Panc1 (cell line): ENCODE results near the gene RRP9. TPM values are rescaled to one million over a fixed set of nuclear protein-coding genes. Genes with fewer than 3 reads are reported as not detected.

Experiments used
- ATAC-seq: fragments of 200-7000 bp; cut with Tn5 transposase; 2 replicates; pipeline ENCODE4 v1.9.1; 2020; ENCODE audit warnings: mild to moderate bottlenecking, moderate library complexity
- BruUV-seq: library from RNA; stranded (reverse); fragments of 400-500 nt; replicated peaks from 2 replicates; lab custom pipeline; 2021; lab: Mats Ljungman, UMichigan
- CTCF ChIA-PET: fragments of 300-600 bp; sonication (Branson Sonifier 250); formaldehyde crosslinking; loops from one replicate; lab custom pipeline; 2022; ENCODE audit warnings: antibody characterized with exemption; lab: Charles Lee
- POLR2A ChIA-PET: fragments of 300-600 bp; sonication (Branson Sonifier 250); formaldehyde crosslinking; loops from one replicate; lab custom pipeline; 2022; ENCODE audit warnings: antibody characterized with exemption; lab: Charles Lee
- DNase-seq: peaks from one replicate; pipeline ENCODE4 v3.0.0-alpha.2; 2010; ENCODE audit warnings: low read depth, low spot score
- H3K27ac ChIP-seq: 2 replicates; pipeline ENCODE4 v1.5.1; 2011; ENCODE audit warnings: mild to moderate bottlenecking, low read length, inconsistent platforms
- H3K27me3 ChIP-seq: fragments of 200-500 bp; sonication (Bioruptor generic); 2 replicates; pipeline ENCODE4 v1.6.0; 2014; ENCODE audit warnings: low read length, inconsistent platforms; ENCODE audit not compliant: control insufficient read depth, insufficient read depth
- H3K36me3 ChIP-seq: fragments of 200-500 bp; sonication (Bioruptor generic); 2 replicates; pipeline ENCODE4 v1.5.1; 2014; ENCODE audit warnings: inconsistent platforms, mild to moderate bottlenecking, low read length, moderate library complexity; ENCODE audit not compliant: control insufficient read depth, insufficient read depth
- H3K4me1 ChIP-seq: 2 replicates; pipeline ENCODE4 v1.5.1; 2011; ENCODE audit warnings: inconsistent platforms, mild to moderate bottlenecking, low read length, moderate library complexity; ENCODE audit not compliant: control insufficient read depth, insufficient read depth
- H3K4me3 ChIP-seq, 2 experiments: 2 replicates each; pipeline ENCODE4 v1.5.1; 2011 to 2012; ENCODE audit warnings: low read depth in 2 of 2, low read length in 2 of 2, mild to moderate bottlenecking in 2 of 2, inconsistent platforms in 1 of 2, moderate library complexity in 1 of 2
- H3K9me3 ChIP-seq: fragments of 200-500 bp; sonication (Bioruptor generic); 2 replicates; pipeline ENCODE4 v1.5.1; 2014; ENCODE audit warnings: low read depth, mild to moderate bottlenecking, inconsistent platforms, low read length, moderate library complexity; ENCODE audit not compliant: control insufficient read depth, insufficient read depth
- CTCF ChIP-seq: fragments of 450-650 bp; IDR thresholded peaks from 2 replicates; pipeline ENCODE4 v1.5.1; 2017; ENCODE audit warnings: mild to moderate bottlenecking
- POLR2AphosphoS5 ChIP-seq: IDR thresholded peaks from 2 replicates; pipeline ENCODE4 v1.6.1; 2012; ENCODE audit warnings: mild to moderate bottlenecking, low read depth, low read length, moderate library complexity
- REST ChIP-seq, 2 experiments: IDR thresholded peaks; 2 replicates each; pipeline ENCODE4 v1.6.1; 2011 to 2012; ENCODE audit warnings: low read depth in 2 of 2, control low read depth in 1 of 2, low read length in 1 of 2, mild to moderate bottlenecking in 1 of 2, moderate library complexity in 1 of 2; ENCODE audit not compliant: insufficient read depth in 1 of 2
- SIN3A ChIP-seq: IDR thresholded peaks from 2 replicates; pipeline ENCODE4 v1.6.1; 2012; ENCODE audit warnings: low read depth, mild to moderate bottlenecking, low read length, moderate library complexity, borderline replicate concordance; ENCODE audit not compliant: insufficient read depth
- TCF7L2 ChIP-seq: IDR thresholded peaks from 2 replicates; pipeline ENCODE4 v1.6.1; 2011; ENCODE audit warnings: mild to moderate bottlenecking, low read depth, low read length, inconsistent platforms
- in situ Hi-C: cut with HindIII; loops from 2 replicates; pipeline ENCODE4 v1.10.0; 2016; ENCODE audit warnings: low sequenced_read_pairs, low pct_unique_long_range_greater_than_20kb
- intact Hi-C: fragments of 100-400 bp; cut with micrococcal nuclease; formaldehyde crosslinking; loops from one replicate; pipeline ENCODE4 v1.10.0; 2022; ENCODE audit not compliant: unreplicated experiment
- total RNA-seq: library from RNA; stranded (reverse); gene quantifications from one replicate; pipeline ENCODE4 v1.2.1, GENCODE V29; 2021; ENCODE audit not compliant: unreplicated experiment

Gene RRP9
- total RNA-seq, 1 experiment from 2014 or later, result 54.5 TPM

GRCh38 chr3:51982838-51983577 is 41.3 kb upstream of the RRP9 start, which contains the start of gene ACY1:
ACY1 (plus strand) TSS chr3:51983535; CDS start chr3:51984065, 530 bp downstream.
- ChIA-PET POLR2A (interaction anchor here (0.7 to 1.1 kb wide), 3 partner anchors 8 to 74 kb away, joined by 3 to 4 read pairs (median 3); no protein-coding TSS in a partner anchor), CTCF (interaction anchor here (0.7 to 1.6 kb wide), 5 partner anchors 9 to 41 kb away, joined by 3 to 9 read pairs (median 3); partner anchors contain the start of genes ABHD14B and RRP9)
- ATAC-seq (peak; percentile 91), DNase-seq (no peak)
- H3K4me1 ChIP-seq, result peaks cover 12% of the 10 kb centered on the region
- H3K36me3 ChIP-seq, result no peaks in the 10 kb centered on the region
- intact Hi-C loops (no loop called here), in situ Hi-C loops (no loop called here)
- no peaks in the 10 kb centered on the region for H3K27me3 ChIP-seq
- no TSS peak for BruUV-seq
- peak within 1 kb of the TSS; percentile 63 to 73 for H3K4me3 ChIP-seq
- peak within 1 kb of the TSS; percentile 89 for H3K27ac ChIP-seq
- TF ChIP-seq TCF7L2, result no peak
- peak; percentile 48; the same call in 1 of the 2 replicates for TF ChIP-seq SIN3A
- peak; percentile 79 for TF ChIP-seq POLR2AphosphoS5
- no peaks in the 10 kb centered on the region for H3K9me3 ChIP-seq

- Histone ChIP-seq H3K4me3 (peak overlapping the region; percentile 63 to 73), H3K9me3 (no peaks in the 10 kb centered on the region), H3K27ac (peak overlapping the region; percentile 89), H3K27me3 (no peaks in the 10 kb centered on the region), H3K36me3 (no peaks in the 10 kb centered on the region), H3K4me1 (peaks cover 12% of the 10 kb centered on the region)
- ChIA-PET POLR2A (interaction anchor here (0.7 to 0.8 kb wide), 2 partner anchors 9 to 75 kb away, joined by 3 to 4 read pairs; no protein-coding TSS in a partner anchor), CTCF (interaction anchor here (0.7 to 1.6 kb wide), 4 partner anchors 9 to 41 kb away, joined by 3 to 9 read pairs (median 3); partner anchors contain the start of genes ABHD14B and RRP9)
- in situ Hi-C loops (no loop called here), intact Hi-C loops (no loop called here)
- TF ChIP-seq POLR2AphosphoS5 (no peak), REST (IDR thresholded peaks at IDR 0.05; ENCODE audit: insufficient read depth in 1 of 2, low read depth in 2 of 2, low read length in 1 of 2) (no peak), TCF7L2 (no peak), SIN3A (no peak), CTCF (no peak; the same call in 1 of the 2 replicates)
- ATAC-seq (peak; percentile 72), DNase-seq (no peak)
- BruUV-seq, result TSS peak; percentile 87
Measured at GRCh38 chr3:51982352-51982837, 40.7 kb upstream of the RRP9 start.
